ENCODE results near the gene MCUB.

Gene MCUB

DNA sequence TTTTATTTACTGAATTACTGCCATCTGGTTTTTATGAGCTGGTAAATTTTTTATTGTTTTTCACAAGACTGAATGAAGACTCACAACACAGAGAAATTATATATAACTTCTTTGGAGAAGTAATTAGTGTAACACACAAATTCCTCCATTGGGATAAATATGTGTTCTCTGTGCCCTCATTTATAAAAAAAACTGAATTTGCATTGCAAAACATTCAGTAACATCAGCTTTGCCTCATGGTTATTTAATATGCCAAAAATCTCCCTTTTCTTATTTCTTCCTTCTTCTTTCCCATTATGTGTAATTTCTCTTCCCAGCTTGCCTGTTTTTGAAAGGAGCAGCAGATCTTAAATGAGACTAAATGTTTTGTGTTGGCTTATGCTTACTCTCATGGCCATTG is 124.7 kb downstream of the MCUB start:
- TF ChIP-seq, protein P1, sequence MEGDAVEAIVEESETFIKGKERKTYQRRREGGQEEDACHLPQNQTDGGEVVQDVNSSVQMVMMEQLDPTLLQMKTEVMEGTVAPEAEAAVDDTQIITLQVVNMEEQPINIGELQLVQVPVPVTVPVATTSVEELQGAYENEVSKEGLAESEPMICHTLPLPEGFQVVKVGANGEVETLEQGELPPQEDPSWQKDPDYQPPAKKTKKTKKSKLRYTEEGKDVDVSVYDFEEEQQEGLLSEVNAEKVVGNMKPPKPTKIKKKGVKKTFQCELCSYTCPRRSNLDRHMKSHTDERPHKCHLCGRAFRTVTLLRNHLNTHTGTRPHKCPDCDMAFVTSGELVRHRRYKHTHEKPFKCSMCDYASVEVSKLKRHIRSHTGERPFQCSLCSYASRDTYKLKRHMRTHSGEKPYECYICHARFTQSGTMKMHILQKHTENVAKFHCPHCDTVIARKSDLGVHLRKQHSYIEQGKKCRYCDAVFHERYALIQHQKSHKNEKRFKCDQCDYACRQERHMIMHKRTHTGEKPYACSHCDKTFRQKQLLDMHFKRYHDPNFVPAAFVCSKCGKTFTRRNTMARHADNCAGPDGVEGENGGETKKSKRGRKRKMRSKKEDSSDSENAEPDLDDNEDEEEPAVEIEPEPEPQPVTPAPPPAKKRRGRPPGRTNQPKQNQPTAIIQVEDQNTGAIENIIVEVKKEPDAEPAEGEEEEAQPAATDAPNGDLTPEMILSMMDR (IDR thresholded peaks at IDR 0.05; ENCODE audit: control insufficient read depth, insufficient read depth, low read depth, low read length, missing control alignments) = no peak
- DNase-seq (ENCODE audit: low read depth) = no peak
- no peak overlapping the region for H3K4me3 ChIP-seq (ENCODE audit: control insufficient read depth, low read depth, low read length)

DNA sequence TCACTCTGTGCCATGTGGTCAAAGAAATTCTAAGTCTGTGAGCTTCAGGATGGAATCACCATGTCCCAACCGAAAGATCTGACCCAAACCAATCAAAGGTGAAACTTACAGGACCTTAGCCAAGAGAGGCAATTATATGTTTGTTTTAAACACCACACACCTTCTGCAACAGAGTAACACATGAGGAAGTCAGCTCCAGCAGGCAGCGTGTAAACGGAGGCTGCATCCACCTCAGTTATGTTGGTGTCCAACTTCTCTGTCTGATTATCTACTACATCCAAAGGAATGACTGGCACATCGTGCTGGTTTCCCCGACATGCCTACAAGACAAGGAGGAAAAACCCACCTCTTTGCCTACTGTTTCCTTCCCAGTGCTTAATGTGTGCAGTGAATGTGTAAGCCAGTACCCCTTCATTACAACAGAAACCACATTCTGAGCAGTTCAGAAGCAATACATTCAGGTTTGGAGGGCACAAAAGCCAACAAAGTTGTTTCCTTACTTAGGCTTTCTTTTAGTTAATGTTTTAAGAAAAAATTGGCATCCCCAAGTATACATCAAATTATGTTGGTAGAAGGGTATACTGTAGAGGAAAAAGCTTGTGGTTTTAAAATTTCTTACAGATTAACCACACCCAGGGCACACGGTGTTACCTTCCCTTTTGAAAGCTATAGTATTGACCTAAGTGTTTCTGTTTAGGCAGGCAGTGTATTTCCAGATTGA is 130.8 kb downstream of the MCUB start:
- TF ChIP-seq, protein P1 (IDR thresholded peaks at IDR 0.05; ENCODE audit: control insufficient read depth, insufficient read depth, low read depth, low read length, missing control alignments) = no peak
- no peak for DNase-seq (ENCODE audit: low read depth)
- H3K4me3 ChIP-seq (ENCODE audit: control insufficient read depth, low read depth, low read length) = no peak overlapping the region

DNA sequence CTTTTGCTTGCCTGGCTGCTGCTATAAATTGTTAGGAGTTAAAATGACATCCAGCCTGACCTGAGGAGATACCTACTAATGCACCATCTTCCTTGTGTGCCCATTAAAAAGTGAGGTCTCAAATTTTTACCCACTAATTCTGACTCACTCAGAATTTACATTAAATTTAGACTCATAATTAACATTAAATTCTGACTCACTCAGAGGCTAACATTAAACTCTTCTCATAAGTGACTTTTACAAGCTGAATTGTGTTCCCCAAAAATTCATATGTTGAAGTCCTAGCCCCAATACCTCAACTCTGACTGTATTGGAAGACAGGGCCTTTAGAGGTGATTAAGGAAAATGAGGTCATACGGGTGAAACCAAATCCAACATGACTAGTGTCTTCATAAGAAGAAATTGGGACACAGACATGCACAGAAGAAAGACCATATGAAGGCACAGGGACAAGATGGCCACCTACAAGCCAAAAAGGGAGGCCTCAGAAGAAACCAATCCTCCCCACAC is 131.4 kb downstream of the MCUB start:
- TF ChIP-seq, protein P1 (IDR thresholded peaks at IDR 0.05; ENCODE audit: control insufficient read depth, insufficient read depth, low read depth, low read length, missing control alignments) = no peak
- no peak overlapping the region for H3K4me3 ChIP-seq (ENCODE audit: control insufficient read depth, low read depth, low read length)
- DNase-seq (ENCODE audit: low read depth) = no peak

DNA sequence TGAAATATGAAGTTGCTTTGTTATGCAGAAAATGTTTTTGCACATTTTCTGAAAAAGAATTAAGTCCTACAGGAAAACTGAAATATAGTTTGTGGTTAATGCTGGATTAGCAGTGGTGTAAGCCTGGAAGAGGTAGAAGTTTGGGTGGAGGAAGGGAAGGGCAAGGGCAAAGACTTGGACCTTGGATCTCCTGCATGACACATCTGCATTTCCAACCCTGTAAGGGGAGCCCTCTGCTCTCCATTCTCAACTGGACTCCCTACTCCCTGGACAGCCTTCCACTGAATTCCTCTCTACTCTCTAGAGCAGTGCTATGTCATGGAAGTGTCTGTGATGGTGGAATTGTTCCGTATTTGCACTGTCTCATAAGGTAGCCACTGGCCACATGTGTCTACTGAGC is 138.6 kb downstream of the MCUB start:
- DNase-seq (ENCODE audit: low read depth) = no peak
- TF ChIP-seq, protein P1 (IDR thresholded peaks at IDR 0.05; ENCODE audit: control insufficient read depth, insufficient read depth, low read depth, low read length, missing control alignments) = no peak
- no peak overlapping the region for H3K4me3 ChIP-seq (ENCODE audit: control insufficient read depth, low read depth, low read length)

DNA sequence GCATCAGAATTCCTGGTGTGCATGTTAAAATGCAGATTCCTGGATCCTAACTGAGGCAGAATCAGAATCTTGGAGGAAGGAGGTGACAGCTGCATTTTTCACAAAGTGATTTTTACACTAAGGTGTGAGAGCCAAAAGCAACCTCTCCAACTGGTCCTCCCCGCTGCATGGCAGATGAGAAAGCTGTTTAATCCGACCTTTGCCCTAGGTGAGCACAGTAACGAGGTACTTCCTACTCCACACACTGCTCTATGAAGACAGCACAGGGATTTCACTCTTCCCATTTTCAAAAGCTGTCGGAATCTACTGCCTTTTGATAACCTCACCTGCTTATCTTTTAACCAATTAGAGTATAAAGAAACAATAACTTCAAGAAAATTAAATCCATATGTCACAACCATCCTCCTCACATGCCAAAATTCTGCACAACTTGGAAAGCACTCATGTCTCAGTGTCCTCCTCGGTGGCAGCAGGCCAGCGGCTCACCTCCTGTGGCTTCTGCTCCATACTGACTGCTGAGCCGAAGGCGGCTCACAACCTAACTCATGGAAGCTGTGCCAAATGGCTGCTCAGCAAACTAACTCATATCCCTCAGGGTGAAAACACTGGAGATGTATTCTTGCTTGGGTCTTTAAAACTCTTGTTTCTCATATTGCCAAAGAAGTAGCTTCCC is 139.6 kb downstream of the MCUB start:
- no peak overlapping the region for H3K4me3 ChIP-seq (ENCODE audit: control insufficient read depth, low read depth, low read length)
- TF ChIP-seq, protein P1 (IDR thresholded peaks at IDR 0.05; ENCODE audit: control insufficient read depth, insufficient read depth, low read depth, low read length, missing control alignments) = no peak
- no peak for DNase-seq (ENCODE audit: low read depth)

DNA sequence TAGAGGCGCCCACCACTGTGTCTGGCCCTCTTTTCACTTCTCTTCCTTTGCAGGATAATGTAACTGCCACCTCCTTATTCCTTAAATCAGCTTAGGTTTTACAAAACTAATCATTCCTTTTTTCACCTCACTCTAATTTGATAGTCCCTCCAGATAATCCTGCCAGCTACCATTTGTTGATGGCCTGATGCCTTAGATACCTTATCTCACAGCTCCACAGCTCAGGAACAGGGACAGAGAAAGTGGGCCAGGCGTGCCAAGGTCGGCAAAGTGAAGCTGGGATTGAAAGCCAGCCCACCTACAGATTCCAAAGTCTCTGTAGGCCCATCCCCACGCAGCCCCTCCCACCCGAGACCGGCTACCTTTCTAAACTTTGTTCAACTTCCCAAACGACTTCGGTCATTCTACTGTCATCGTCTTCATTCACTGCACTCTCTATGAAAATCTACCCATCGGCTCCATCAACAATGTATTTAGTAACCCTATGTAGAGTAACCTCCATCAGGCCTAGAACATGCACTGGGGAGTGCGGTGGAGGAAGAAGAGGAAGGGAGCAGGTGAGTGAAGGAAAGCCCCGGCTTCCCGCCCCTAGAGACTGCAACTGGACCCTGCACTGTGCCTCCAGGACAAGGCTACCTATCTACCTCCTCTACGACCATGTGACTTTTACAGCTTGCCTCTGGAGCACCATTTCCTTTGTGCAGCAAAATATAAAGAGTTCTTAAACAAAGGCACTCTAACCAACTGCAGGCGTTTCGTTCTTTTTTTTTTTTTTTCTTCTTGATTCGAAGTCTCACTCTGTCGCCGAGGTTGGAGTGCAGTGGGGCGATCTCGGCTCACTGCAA is 141.7 kb downstream of the MCUB start:
- no peak for DNase-seq (ENCODE audit: low read depth)
- TF ChIP-seq, protein P1 (IDR thresholded peaks at IDR 0.05; ENCODE audit: control insufficient read depth, insufficient read depth, low read depth, low read length, missing control alignments) = no peak
- peak overlapping the region; percentile 80 for H3K4me3 ChIP-seq (ENCODE audit: control insufficient read depth, low read depth, low read length)
